Upper lobe of left lung (tissue), 4 donors: Measurements from ENCODE around the gene DIP2A.

Experiments used
- CTCF ChIP-seq, 6 experiments: fragments of 450-650 bp in 4 of 6; fragments of 200-600 bp in 2 of 6; sonication (generic) in 2 of 6; IDR thresholded peaks; one replicate each; pipeline ENCODE4 v1.5.1; 2016 to 2019; ENCODE audit warnings: antibody characterized with exemption in 6 of 6
- EP300 ChIP-seq, 4 donors: sonication (generic); formaldehyde crosslinking; IDR thresholded peaks; one replicate each; pipeline ENCODE4 v1.5.1; 2017; ENCODE audit warnings: antibody characterized with exemption in 4 of 4, control low read depth in 2 of 4
- POLR2A ChIP-seq, 4 donors: fragments of 450-650 bp; IDR thresholded peaks; one replicate each; pipeline ENCODE4 v1.5.1; 2016 to 2017; ENCODE audit warnings: antibody characterized with exemption in 4 of 4, mild to moderate bottlenecking in 2 of 4
- POLR2AphosphoS5 ChIP-seq, 2 donors: sonication (generic); formaldehyde crosslinking; IDR thresholded peaks; one replicate each; pipeline ENCODE4 v1.5.1; 2017; ENCODE audit warnings: antibody characterized with exemption in 2 of 2

GRCh38 chr21:46594276-46594675 lies 135.6 kb downstream of the DIP2A start:
- no peak for TF ChIP-seq CTCF (IDR thresholded peaks at IDR 0.05)
- TF ChIP-seq POLR2A (IDR thresholded peaks at IDR 0.05) = no peak
- TF ChIP-seq POLR2AphosphoS5 (IDR thresholded peaks at IDR 0.05) = no peak
- no peak for TF ChIP-seq EP300 (IDR thresholded peaks at IDR 0.05)
